OCI-LY3 (cell line): ENCODE data around the gene PLIN4.

ENCODE experiments used
- H2AFZ ChIP-seq: fragments of 200-600, 300-600 bp; shearing (Covaris generic); 2 replicates; pipeline ENCODE4 v1.6.0; 2014; ENCODE audit warnings: antibody characterized with exemption, low read depth, low read length
- H3K27ac ChIP-seq: fragments of 200-600, 300-600 bp; sonication (generic); 2 replicates; pipeline ENCODE4 v1.5.1; 2014; ENCODE audit warnings: mild to moderate bottlenecking, low read length, moderate library complexity, mixed read lengths
- H3K27me3 ChIP-seq: fragments of 200-600, 300-600 bp; sonication (generic); 2 replicates; pipeline ENCODE4 v1.6.1; 2014; ENCODE audit warnings: low read depth, low read length, mixed read lengths
- H3K36me3 ChIP-seq: fragments of 200-600, 300-600 bp; sonication (generic); replicated peaks from 2 replicates; pipeline ENCODE3; 2014; ENCODE audit warnings: low read depth, low read length, mixed read lengths
- H3K4me1 ChIP-seq: fragments of 300-600, 200-600 bp; sonication (generic); 2 replicates; pipeline ENCODE4 v1.6.1; 2014; ENCODE audit warnings: low read length, mixed read lengths
- H3K4me2 ChIP-seq: fragments of 200-600, 300-600 bp; sonication (generic); 2 replicates; pipeline ENCODE4 v1.6.1; 2014; ENCODE audit warnings: low read length, mixed read lengths
- H3K4me3 ChIP-seq: fragments of 300-600, 200-600 bp; sonication (generic); 2 replicates; pipeline ENCODE4 v1.5.1; 2014; ENCODE audit warnings: antibody characterized with exemption, mild to moderate bottlenecking, low read length, moderate library complexity
- H3K79me2 ChIP-seq: fragments of 300-600, 200-600 bp; shearing (Covaris generic); 2 replicates; pipeline ENCODE4 v1.6.1; 2014; ENCODE audit warnings: mild to moderate bottlenecking, low read length, mixed read lengths
- H3K9ac ChIP-seq: fragments of 300-600, 200-600 bp; shearing (Covaris generic); 2 replicates; pipeline ENCODE4 v1.6.0; 2014; ENCODE audit warnings: mild to moderate bottlenecking, low read length, moderate library complexity
- H3K9me3 ChIP-seq: fragments of 200-600, 300-600 bp; shearing (Covaris generic); 2 replicates; pipeline ENCODE4 v1.6.1; 2014; ENCODE audit warnings: low read length, mixed read lengths; ENCODE audit not compliant: insufficient read depth
- H4K20me1 ChIP-seq: fragments of 200-600, 300-600 bp; sonication (generic); 2 replicates; pipeline ENCODE4 v1.6.1; 2016; ENCODE audit warnings: low read length, mixed read lengths; ENCODE audit not compliant: insufficient read depth
- EZH2phosphoT487 ChIP-seq: fragments of 200-600 bp; shearing (Covaris generic); IDR thresholded peaks from 2 replicates; pipeline ENCODE4 v1.6.1; 2018; ENCODE audit warnings: antibody characterized with exemption, mixed run types, low read depth
- TF ChIP-seq, protein P1 (sequence below): fragments of 200-600, 300-600 bp; sonication (generic); IDR thresholded peaks from 2 replicates; pipeline ENCODE4 v1.5.1; 2014; ENCODE audit warnings: antibody characterized with exemption, low read length, low read depth

Gene PLIN4

GRCh38 chr19:4505570-4506448, 12.5 kb downstream of the PLIN4 start:
- Histone ChIP-seq H3K4me1 (no peaks in the 10 kb centered on the region), H2AFZ (no peak overlapping the region), H3K4me2 (no peak overlapping the region), H4K20me1 (0 out of 2 replicates have a peak, but pooled peaks cover 3% of the 10 kb centered on the region), H3K27me3 (no peaks in the 10 kb centered on the region), H3K79me2 (no peaks in the 10 kb centered on the region), H3K36me3 (peaks cover 17% of the 10 kb centered on the region), H3K9me3 (no peaks in the 10 kb centered on the region), H3K4me3 (no peak overlapping the region), H3K27ac (no peak overlapping the region), H3K9ac (no peak overlapping the region)
- no peak for TF ChIP-seq EZH2phosphoT487
- TF ChIP-seq, protein P1, sequence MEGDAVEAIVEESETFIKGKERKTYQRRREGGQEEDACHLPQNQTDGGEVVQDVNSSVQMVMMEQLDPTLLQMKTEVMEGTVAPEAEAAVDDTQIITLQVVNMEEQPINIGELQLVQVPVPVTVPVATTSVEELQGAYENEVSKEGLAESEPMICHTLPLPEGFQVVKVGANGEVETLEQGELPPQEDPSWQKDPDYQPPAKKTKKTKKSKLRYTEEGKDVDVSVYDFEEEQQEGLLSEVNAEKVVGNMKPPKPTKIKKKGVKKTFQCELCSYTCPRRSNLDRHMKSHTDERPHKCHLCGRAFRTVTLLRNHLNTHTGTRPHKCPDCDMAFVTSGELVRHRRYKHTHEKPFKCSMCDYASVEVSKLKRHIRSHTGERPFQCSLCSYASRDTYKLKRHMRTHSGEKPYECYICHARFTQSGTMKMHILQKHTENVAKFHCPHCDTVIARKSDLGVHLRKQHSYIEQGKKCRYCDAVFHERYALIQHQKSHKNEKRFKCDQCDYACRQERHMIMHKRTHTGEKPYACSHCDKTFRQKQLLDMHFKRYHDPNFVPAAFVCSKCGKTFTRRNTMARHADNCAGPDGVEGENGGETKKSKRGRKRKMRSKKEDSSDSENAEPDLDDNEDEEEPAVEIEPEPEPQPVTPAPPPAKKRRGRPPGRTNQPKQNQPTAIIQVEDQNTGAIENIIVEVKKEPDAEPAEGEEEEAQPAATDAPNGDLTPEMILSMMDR, result no peak

- H2AFZ ChIP-seq, result no peak overlapping the region
- no peaks in the 10 kb centered on the region for H3K79me2 ChIP-seq
- no peaks in the 10 kb centered on the region for H3K4me1 ChIP-seq
- no peak overlapping the region for H3K9ac ChIP-seq
- H3K27ac ChIP-seq, result no peak overlapping the region
- H3K36me3 ChIP-seq, result peaks cover 17% of the 10 kb centered on the region
- no peaks in the 10 kb centered on the region for H3K9me3 ChIP-seq
- TF ChIP-seq EZH2phosphoT487, result no peak
- TF ChIP-seq, protein P1, result no peak
- no peak overlapping the region for H3K4me2 ChIP-seq
- 0 out of 2 replicates have a peak, but pooled peaks cover 3% of the 10 kb centered on the region for H4K20me1 ChIP-seq
- no peak overlapping the region for H3K4me3 ChIP-seq
- H3K27me3 ChIP-seq, result no peaks in the 10 kb centered on the region
Observed at GRCh38 chr19:4504891-4505569, 13.3 kb downstream of the PLIN4 start.

GRCh38 chr19:4504297-4504701, 14.0 kb downstream of the PLIN4 start:
- no peak overlapping the region for H2AFZ ChIP-seq
- H3K27ac ChIP-seq, result no peak overlapping the region
- no peaks in the 10 kb centered on the region for H3K4me1 ChIP-seq
- no peaks in the 10 kb centered on the region for H3K79me2 ChIP-seq
- TF ChIP-seq, protein P1, result no peak
- TF ChIP-seq EZH2phosphoT487, result no peak
- H3K9me3 ChIP-seq, result no peaks in the 10 kb centered on the region
- H3K27me3 ChIP-seq, result no peaks in the 10 kb centered on the region
- H4K20me1 ChIP-seq, result 0 out of 2 replicates have a peak, but pooled peaks cover 3% of the 10 kb centered on the region
- peaks cover 17% of the 10 kb centered on the region for H3K36me3 ChIP-seq
- H3K9ac ChIP-seq, result no peak overlapping the region
- no peak overlapping the region for H3K4me2 ChIP-seq
- no peak overlapping the region for H3K4me3 ChIP-seq

- Histone ChIP-seq H4K20me1 (0 out of 2 replicates have a peak, but pooled peaks cover 3% of the 10 kb centered on the region), H3K4me2 (no peak overlapping the region), H3K27ac (no peak overlapping the region), H3K36me3 (peaks cover 18% of the 10 kb centered on the region), H3K9ac (no peak overlapping the region), H3K4me3 (no peak overlapping the region), H3K9me3 (no peaks in the 10 kb centered on the region), H2AFZ (no peak overlapping the region), H3K27me3 (no peaks in the 10 kb centered on the region), H3K79me2 (no peaks in the 10 kb centered on the region), H3K4me1 (no peaks in the 10 kb centered on the region)
- TF ChIP-seq EZH2phosphoT487, result no peak
- TF ChIP-seq, protein P1, result no peak
Observed at GRCh38 chr19:4503825-4504170, 14.5 kb downstream of the PLIN4 start.
